Activated T-helper 9 cell treated with anti-CD3 and anti-CD28 coated beads, Interleukin-2, amount 50 U/mL, for 16 hours (primary cell): ENCODE measurements around the gene LPAR1.

ENCODE experiments used
- DNase-seq: peaks from one replicate; pipeline ENCODE4 v3.0.0-alpha.2; 2020; ENCODE audit warnings: low read depth

The LPAR1 gene

GRCh38 chr9:111001526-111001925 is 36.7 kb downstream of the LPAR1 start:
- no peak for DNase-seq

GRCh38 chr9:111000202-111000601 is 38.1 kb downstream of the LPAR1 start:
- no peak for DNase-seq

DNA sequence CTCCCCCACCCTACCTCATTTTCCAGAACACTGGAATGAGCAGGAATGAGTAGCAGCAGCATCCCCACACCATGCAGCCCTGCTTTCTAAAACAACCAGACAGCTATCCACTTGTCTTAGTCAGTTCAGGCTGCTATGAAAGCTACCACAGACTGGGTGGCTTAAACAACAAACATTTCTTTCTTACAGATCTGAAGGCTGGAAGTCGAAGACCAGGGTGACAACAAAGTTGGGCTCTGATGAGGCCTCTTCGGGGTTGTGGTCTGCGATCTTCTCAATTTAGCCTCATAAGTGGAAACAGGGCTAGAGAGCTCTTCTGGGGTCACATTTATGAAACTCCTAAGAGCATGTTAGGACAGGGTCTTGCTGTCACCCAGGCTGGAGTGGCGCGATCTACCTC is 38.9 kb downstream of the LPAR1 start:
- DNase-seq = no peak

- no peak for DNase-seq
These were observed 40.4 kb downstream of the LPAR1 start for GRCh38 chr9:110997847-110998246.

DNA sequence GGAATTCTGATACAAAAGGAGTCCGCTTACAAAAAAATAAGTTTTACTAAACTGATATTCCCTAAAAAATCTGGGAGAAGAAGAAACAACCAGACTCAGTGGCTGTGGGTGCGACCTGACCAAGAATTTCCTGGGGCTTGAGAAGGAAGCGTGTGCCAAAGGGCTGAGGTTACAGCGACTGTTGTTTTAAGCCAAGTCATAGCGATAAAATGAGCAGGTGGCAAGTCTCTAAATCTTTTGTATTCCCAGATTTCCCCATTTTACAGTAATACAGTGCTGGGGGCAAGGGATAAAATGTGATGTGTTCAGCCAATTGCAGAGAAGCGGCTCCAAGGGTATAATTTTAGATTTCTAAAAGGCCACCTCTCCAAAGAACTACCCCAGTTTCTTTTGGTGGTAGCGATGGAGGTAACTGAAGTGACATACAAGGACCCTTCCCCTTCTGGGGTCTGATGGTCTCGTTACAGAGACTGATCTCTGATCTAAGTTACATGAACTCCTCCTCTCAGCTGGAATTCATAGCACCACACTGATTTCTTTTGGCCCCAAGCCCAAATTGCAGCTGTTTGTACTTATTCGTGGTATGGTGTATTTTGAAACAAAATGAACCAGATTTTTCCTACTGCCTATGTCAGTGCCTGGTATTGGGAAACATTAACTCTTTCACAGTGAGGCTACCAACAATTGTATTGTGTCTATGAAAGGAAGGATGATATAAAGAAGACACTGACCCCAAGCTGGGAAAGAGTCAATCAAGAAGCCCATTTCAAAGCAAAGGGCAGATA is 41.6 kb downstream of the LPAR1 start:
- DNase-seq = no peak

- DNase-seq = no peak
These were observed 42.6 kb downstream of the LPAR1 start for GRCh38 chr9:110995420-110996340.

DNA sequence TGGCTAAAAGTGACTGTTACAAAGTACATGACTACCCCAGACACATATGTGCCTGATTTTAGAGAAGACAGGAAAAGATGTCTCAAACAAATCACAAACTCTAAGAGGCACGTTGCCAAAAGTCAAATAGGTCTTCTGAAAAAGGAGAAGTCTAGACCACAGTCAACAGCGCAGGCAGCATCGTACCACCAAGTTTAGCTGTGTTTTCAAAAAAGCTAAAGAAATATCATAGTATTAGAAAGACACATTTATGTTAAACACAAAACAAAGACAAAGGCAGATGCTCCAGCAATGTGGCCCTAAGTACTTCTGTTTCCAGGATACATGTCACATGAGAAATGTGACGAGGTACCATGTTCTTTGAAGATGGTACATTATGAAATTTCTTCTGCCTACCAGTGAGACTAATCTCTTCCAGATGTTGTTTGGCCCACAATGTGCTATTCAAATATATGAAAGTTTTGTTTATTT is 43.5 kb downstream of the LPAR1 start:
- no peak for DNase-seq

- no peak for DNase-seq
These were observed 47.8 kb downstream of the LPAR1 start for GRCh38 chr9:110990481-110990880.

- DNase-seq = no peak
These were observed 51.7 kb downstream of the LPAR1 start for GRCh38 chr9:110986529-110986928.

GRCh38 chr9:110984890-110985437 is 53.3 kb downstream of the LPAR1 start:
- DNase-seq = no peak

DNA sequence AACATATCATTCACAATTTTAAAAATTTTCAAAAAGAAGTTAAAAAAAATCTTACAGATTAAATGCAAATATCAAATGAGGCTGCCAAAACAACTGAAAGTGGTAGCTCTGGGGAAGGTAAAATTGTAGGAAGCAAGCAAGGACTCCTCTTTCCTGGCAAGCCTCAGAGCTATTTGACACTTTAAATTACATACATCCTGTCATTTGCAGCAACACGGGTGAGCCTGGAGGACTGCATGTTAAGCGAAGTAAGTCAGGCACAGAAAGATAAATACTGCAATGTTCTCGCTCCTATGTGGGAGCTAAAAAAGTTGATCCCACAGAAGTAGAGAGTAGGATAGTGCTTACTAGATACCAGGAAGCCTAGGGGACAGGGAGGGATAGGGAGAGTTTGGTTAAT is 58.0 kb downstream of the LPAR1 start:
- DNase-seq = no peak

- no peak for DNase-seq
These were observed 58.6 kb downstream of the LPAR1 start for GRCh38 chr9:110979636-110980035.

DNA sequence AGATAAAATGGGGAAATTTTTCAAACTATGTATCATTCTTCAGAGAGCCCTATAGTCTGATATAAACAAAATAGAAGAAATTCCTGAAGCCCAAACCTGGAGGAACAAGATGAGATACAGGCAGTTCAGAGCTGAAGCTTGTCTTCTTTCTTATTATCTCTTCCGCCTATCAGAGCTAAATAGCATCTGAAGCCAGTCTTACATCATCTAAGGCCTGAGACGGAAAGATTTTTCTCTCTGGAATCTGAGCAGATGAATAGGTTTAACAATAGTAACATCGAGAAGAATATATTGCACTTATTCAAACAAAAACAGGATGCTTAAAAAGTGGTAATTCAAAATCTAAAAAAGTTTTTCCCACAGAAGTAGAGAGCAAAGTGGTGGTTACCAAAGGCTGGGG is 59.8 kb downstream of the LPAR1 start:
- no peak for DNase-seq

DNA sequence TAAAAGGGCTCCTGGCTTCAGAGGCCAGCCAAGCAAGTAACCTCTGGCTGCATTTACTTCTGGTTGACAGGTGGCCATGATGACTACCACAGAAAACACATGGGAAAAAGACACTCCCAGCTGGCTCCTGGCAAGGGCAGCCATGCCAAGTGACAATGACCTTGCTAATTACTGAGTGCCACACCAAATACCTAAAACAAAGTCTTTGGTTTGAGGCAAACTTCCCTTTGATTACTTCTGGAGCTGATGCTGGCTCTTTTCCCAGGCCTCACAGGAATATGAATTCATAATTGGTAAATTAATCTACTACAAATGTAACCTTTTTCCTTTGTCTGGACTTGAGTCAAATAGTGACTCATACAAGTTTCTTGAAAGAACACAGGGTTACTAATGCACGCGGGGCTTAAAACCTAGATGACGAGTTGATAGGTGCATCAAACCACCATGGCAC is 61.0 kb downstream of the LPAR1 start:
- no peak for DNase-seq

DNA sequence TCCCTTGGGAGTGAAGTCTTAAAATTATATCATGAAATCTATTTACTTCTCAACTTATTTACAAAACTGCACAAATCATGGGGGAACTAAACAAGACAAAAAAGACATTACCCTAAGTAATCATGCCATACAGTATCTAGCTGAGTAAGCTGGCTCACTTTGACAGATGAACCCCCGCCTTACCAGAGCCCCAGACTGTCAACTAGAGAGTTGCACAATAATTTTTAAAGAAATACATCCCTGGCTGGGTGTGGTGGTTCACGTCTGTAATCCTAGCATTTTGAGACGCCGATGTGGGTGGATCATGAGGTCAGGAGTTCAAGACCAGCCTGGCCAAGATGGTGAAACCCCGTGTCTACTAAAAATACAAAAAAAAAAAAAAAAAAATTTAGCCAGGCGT is 62.3 kb downstream of the LPAR1 start:
- no peak for DNase-seq

DNA sequence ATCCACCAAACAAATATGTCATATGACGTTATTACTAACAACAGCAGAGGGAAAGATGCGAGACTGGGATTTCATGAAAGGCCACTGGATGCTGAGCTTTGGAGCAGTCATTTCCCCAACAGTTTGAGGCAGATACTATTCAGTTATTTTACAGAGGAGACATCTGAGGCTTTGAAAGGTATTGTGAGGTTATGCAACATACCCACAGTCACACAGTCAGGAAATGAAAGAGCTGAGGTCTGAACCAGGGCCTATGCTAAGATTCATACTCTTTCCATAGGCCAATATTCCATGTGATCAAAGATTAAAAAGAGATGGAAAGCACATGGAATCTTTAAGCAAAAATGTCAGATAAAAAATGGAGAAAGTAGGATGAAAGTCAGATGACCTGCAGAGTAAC is 63.0 kb downstream of the LPAR1 start:
- no peak for DNase-seq

DNA sequence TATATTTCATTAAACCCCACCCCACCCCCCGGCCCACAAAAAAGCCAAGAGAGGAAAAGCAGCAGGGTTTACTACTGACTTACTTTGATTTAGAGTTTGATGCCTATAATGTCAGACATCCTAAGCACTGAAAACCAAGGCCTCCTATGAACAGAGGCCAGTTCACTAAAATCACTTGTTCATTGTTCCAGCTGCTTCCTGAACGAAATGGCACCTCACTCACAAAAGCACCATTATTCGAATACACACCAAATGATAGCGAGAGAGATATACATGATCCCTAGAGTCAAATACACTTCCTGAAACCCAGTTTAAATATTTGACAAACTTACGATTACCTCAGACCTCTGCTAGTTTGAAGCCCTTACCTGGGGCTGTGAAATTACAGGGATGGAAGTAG is 66.6 kb downstream of the LPAR1 start:
- DNase-seq = no peak

- DNase-seq = no peak
These were observed 67.0 kb downstream of the LPAR1 start for GRCh38 chr9:110971234-110971633.

DNA sequence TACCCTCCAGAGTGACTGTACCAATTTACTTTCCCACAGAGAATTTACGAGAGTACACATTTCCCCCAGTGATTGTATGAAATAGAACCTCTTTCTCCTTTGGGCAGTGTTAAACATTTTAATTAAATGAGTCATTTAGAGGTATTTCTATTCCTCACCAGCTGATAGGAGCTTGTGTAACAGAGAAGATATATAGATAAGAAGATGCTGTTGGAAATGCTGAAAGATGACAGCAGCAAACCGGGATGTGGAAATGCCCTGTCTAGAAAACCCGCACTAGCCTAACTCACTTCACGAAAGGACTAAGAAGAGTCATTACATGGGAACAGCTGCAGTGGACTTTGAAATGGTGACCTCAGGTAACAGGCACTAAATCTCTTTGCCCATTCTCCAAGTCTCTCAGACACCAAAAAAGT is 68.3 kb downstream of the LPAR1 start:
- no peak for DNase-seq

DNA sequence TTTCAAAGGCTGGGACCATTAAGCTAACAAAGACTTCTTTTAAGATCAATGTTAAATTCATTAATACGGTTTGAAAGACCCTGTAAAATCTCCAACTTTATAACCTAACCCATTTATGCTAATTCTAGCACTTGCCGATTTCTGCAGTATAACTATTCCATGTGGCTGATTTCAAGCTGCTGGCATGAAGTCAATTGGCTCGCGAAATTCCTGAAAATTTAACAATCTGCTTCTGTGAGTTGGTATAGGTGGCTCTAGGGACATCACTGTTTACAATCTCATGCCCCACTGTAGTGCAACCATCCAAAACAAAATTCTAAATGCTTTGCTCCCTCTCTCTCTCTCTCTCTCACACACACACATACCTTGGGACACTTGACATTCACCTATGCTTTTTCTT is 70.2 kb downstream of the LPAR1 start:
- no peak for DNase-seq

GRCh38 chr9:110967196-110967595 is 71.1 kb downstream of the LPAR1 start:
- DNase-seq = no peak

DNA sequence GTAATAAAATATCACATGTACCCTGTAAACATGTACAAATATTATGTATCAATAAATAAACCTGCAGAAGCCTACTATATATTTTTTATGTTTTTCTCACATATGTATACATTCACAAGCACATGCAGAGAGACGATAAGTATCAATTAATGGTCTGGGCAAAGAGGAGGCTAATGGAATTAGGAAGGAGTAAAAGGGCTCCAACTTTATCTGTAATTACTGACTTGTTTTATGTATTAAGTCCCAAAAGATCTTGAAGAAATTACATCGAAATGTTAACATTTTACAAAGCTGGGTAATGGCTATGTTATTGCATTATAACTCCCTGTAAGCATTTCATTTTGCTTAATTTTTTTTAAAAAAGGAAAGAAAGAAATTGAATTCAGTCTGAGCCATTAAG is 78.0 kb downstream of the LPAR1 start:
- DNase-seq = no peak

DNA sequence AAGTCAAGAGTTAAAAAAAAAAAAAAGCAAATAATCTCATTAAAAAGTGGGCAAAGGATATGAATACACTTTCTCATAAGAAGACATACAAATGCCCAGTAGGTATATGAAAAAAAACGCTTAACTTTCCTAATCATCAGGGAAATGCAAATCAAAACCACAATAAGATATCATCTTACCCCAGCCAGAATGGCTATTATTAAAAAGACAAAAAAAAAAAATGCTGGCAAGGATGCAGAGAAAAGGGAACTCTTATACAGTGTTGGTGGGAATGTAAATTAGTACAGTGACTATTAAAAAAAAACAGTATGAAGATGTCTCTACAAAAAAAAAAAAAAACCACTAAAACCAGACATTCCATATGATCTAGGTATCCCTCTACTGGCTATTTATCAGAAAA is 79.4 kb downstream of the LPAR1 start:
- DNase-seq = no peak
